Parathyroid adenoma (tissue), 2 donors: Measurements from ENCODE around the gene KIAA1671.

Experiments
- H2AFZ ChIP-seq: fragments of 300-600 bp; sonication (generic); one replicate; pipeline ENCODE4 v1.7.0; 2017; ENCODE audit warnings: antibody characterized with exemption, mild to moderate bottlenecking
- H3K27ac ChIP-seq: fragments of 300-600 bp; sonication (generic); one replicate; pipeline ENCODE4 v1.7.0; 2017
- H3K27me3 ChIP-seq: fragments of 300-600 bp; sonication (generic); one replicate; pipeline ENCODE4 v1.7.0; 2017; ENCODE audit warnings: low read length; ENCODE audit not compliant: control insufficient read depth, insufficient read depth
- H3K36me3 ChIP-seq: fragments of 300-600 bp; sonication (generic); one replicate; pipeline ENCODE4 v1.7.0; 2017; ENCODE audit warnings: low read length; ENCODE audit not compliant: control insufficient read depth, insufficient read depth
- H3K4me1 ChIP-seq: fragments of 300-600 bp; sonication (generic); one replicate; pipeline ENCODE4 v1.7.0; 2017; ENCODE audit warnings: control low read depth
- H3K4me2 ChIP-seq: fragments of 300-600 bp; sonication (generic); one replicate; pipeline ENCODE4 v1.7.0; 2017; ENCODE audit warnings: low read length
- H3K4me3 ChIP-seq: fragments of 300-600 bp; sonication (generic); one replicate; pipeline ENCODE4 v1.7.0; 2017; ENCODE audit warnings: low read depth, low read length
- H3K79me2 ChIP-seq: fragments of 300-600 bp; sonication (generic); one replicate; pipeline ENCODE4 v1.7.0; 2017; ENCODE audit warnings: control low read depth
- H3K9ac ChIP-seq: fragments of 300-600 bp; sonication (generic); one replicate; pipeline ENCODE4 v1.7.0; 2017; ENCODE audit warnings: mild to moderate bottlenecking
- H3K9me3 ChIP-seq: fragments of 300-600 bp; sonication (generic); one replicate; pipeline ENCODE4 v1.7.0; 2017; ENCODE audit warnings: low read length; ENCODE audit not compliant: control insufficient read depth
- CTCF ChIP-seq: fragments of 300-600 bp; sonication (generic); IDR thresholded peaks from one replicate; pipeline ENCODE4 v1.7.0; 2017; ENCODE audit warnings: antibody characterized with exemption, mild to moderate bottlenecking
- donor health status: primary hyperparathyroidism.

KIAA1671 gene

DNA sequence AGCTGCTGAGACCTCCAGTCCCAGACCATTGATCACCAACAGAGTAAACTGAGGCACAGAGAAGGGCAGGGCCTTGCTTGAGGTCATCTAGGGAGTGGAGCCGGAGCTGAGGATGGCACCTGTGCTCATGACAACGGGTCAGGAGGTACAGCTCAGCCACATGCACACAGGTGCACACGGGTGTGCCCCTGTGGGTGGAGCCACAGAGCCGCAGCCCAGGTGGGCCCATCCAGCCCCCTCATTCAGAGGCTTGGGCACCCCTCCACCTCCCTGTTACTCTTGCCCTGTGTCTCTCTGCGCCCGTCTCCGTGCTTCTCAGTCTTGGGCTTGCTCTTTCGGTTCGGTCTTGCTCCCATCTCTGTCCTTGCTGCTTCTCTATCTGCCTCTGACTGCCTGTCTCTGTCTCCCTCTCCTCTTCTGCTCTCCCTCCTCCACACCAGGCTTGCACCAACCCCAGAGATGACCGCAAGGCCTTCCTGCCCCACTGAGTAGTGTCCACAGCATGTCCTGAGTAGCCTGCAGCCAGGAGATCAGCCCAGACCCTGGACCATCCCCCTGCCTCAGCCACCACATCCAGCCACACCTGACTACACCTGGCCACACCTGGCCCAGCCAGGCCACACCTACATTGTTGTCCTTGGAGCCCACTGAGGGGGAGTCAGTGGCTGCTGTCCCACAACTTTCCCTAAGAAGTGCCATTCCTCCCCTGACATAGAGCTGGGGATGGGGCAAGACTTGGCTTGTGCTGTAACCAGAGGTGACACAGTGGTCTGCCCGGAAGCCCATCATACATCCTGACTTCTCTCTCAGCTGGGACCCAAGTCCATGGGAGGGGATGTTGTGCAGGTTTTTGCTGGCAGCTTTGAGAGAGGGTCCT is 207.8 kb downstream of the KIAA1671 start:
- no peaks in the 10 kb centered on the region for H3K27me3 ChIP-seq
- no peak overlapping the region for H3K4me3 ChIP-seq
- H2AFZ ChIP-seq, result no peak overlapping the region
- no peaks in the 10 kb centered on the region for H3K4me1 ChIP-seq
- H3K36me3 ChIP-seq, result no peaks in the 10 kb centered on the region
- H3K9ac ChIP-seq, result no peak overlapping the region
- H3K9me3 ChIP-seq, result no peaks in the 10 kb centered on the region
- H3K79me2 ChIP-seq, result peaks cover 3% of the 10 kb centered on the region
- no peak overlapping the region for H3K4me2 ChIP-seq
- TF ChIP-seq CTCF, result no peak
- H3K27ac ChIP-seq, result no peak overlapping the region

- H3K9me3 ChIP-seq, result no peaks in the 10 kb centered on the region
- H3K9ac ChIP-seq, result no peak overlapping the region
- no peak for TF ChIP-seq CTCF
- no peak overlapping the region for H3K4me3 ChIP-seq
- H3K27ac ChIP-seq, result no peak overlapping the region
- H3K4me2 ChIP-seq, result no peak overlapping the region
- H3K27me3 ChIP-seq, result no peaks in the 10 kb centered on the region
- peaks cover 3% of the 10 kb centered on the region for H3K79me2 ChIP-seq
- no peak overlapping the region for H2AFZ ChIP-seq
- H3K36me3 ChIP-seq, result no peaks in the 10 kb centered on the region
- H3K4me1 ChIP-seq, result no peaks in the 10 kb centered on the region
Measured at GRCh38 chr22:25161017-25161915, 208.8 kb downstream of the KIAA1671 start.

DNA sequence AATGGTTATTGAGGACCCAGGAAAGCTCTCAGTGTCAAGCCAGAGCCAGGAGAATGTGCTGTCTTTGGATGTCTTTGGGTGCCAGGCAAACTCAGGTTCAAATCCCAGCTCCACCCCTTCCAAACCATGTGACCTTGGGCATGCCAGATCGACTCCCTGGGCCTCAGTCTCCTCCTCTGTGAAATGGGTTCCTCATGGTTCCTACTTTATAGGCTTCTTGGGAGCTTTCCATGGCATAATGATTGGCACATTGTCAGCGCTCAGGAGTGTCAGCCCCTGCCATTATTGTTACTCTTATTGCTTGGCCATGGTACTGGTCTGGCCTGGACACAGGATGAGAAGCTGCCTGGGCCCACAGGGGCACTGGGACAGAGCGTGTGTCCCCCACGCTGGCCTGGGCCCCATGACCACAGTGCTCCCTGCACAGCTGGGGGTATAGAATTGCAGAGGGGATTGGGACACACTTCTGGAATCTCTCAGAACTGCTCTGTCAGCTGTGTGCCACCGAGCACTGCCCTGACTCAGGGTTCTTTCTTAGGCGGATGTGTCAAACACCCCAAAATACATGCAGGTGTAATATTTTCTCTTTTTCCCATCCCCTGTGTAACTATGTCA is 209.5 kb downstream of the KIAA1671 start:
- Histone ChIP-seq H3K4me3 (no peak overlapping the region), H3K27ac (no peak overlapping the region), H3K9ac (no peak overlapping the region), H3K36me3 (no peaks in the 10 kb centered on the region), H3K4me2 (no peak overlapping the region), H2AFZ (no peak overlapping the region), H3K27me3 (no peaks in the 10 kb centered on the region), H3K9me3 (no peaks in the 10 kb centered on the region), H3K4me1 (no peaks in the 10 kb centered on the region), H3K79me2 (peaks cover 3% of the 10 kb centered on the region)
- no peak for TF ChIP-seq CTCF

GRCh38 chr22:25162561-25162960 is 210.0 kb downstream of the KIAA1671 start:
- no peaks in the 10 kb centered on the region for H3K9me3 ChIP-seq
- TF ChIP-seq CTCF, result no peak
- no peak overlapping the region for H2AFZ ChIP-seq
- no peak overlapping the region for H3K4me3 ChIP-seq
- H3K27me3 ChIP-seq, result no peaks in the 10 kb centered on the region
- H3K9ac ChIP-seq, result no peak overlapping the region
- H3K4me2 ChIP-seq, result no peak overlapping the region
- no peak overlapping the region for H3K27ac ChIP-seq
- H3K4me1 ChIP-seq, result no peaks in the 10 kb centered on the region
- peaks cover 3% of the 10 kb centered on the region for H3K79me2 ChIP-seq
- no peaks in the 10 kb centered on the region for H3K36me3 ChIP-seq
